PC-3 (cell line): Measurements from ENCODE around the gene IGLON5. TPM values are rescaled to one million over a fixed set of nuclear protein-coding genes. Genes with fewer than 3 reads are reported as not detected.

Experiments used
- ATAC-seq: fragments of 200-7000 bp; cut with Tn5 transposase; 2 replicates; pipeline ENCODE4 v1.9.1; 2020; ENCODE audit warnings: mild to moderate bottlenecking, moderate library complexity
- BruUV-seq: library from RNA; stranded (reverse); fragments of 400-500 nt; replicated peaks from 2 replicates; lab custom pipeline; 2021; lab: Mats Ljungman, UMichigan
- CTCF ChIA-PET: fragments of 300-600 bp; sonication (Branson Sonifier 250); formaldehyde crosslinking; loops from one replicate; lab custom pipeline; 2022; ENCODE audit warnings: antibody characterized with exemption; lab: Charles Lee
- POLR2A ChIA-PET: fragments of 300-600 bp; sonication (Branson Sonifier 250); formaldehyde crosslinking; loops from one replicate; lab custom pipeline; 2022; ENCODE audit warnings: antibody characterized with exemption; ENCODE audit not compliant: unreplicated experiment; lab: Charles Lee
- DNase-seq: peaks from one replicate; pipeline ENCODE4 v3.0.0-alpha.2; 2015
- H2AFZ ChIP-seq: fragments of 300-600 bp; sonication (generic); 2 replicates; pipeline ENCODE4 v1.6.0; 2016; ENCODE audit warnings: antibody characterized with exemption, low read length
- H3F3A ChIP-seq: fragments of 300-600 bp; sonication (generic); one replicate; pipeline ENCODE4 v1.6.0; 2017; ENCODE audit warnings: antibody characterized with exemption, low read length, control low read depth, mild to moderate bottlenecking; ENCODE audit not compliant: unreplicated experiment
- H3K27ac ChIP-seq: fragments of 300-600 bp; sonication (generic); 2 replicates; pipeline ENCODE4 v1.5.1; 2016; ENCODE audit warnings: mild to moderate bottlenecking, low read length
- H3K27me3 ChIP-seq: fragments of 300-600 bp; sonication (generic); 2 replicates; pipeline ENCODE4 v1.6.1; 2016; ENCODE audit warnings: low read length, mixed read lengths
- H3K36me3 ChIP-seq: fragments of 300-600 bp; sonication (generic); 2 replicates; pipeline ENCODE4 v1.6.1; 2016; ENCODE audit warnings: low read depth, mixed run types, low read length, mixed read lengths
- H3K4me1 ChIP-seq: fragments of 300-600 bp; sonication (generic); 2 replicates; pipeline ENCODE4 v1.5.1; 2016; ENCODE audit warnings: low read length; ENCODE audit not compliant: insufficient read depth
- H3K4me2 ChIP-seq: fragments of 300-600 bp; sonication (generic); 2 replicates; pipeline ENCODE4 v1.6.0; 2016; ENCODE audit warnings: low read length
- H3K4me3 ChIP-seq: fragments of 300-600 bp; sonication (generic); 2 replicates; pipeline ENCODE4 v1.5.1; 2016; ENCODE audit warnings: mild to moderate bottlenecking, low read length, mixed read lengths
- H3K79me2 ChIP-seq: fragments of 300-600 bp; sonication (generic); 2 replicates; pipeline ENCODE4 v1.6.1; 2017; ENCODE audit warnings: low read length, mixed read lengths
- H3K9ac ChIP-seq: fragments of 300-600 bp; sonication (generic); 2 replicates; pipeline ENCODE4 v1.6.0; 2016; ENCODE audit warnings: mild to moderate bottlenecking, low read length
- H3K9me2 ChIP-seq: fragments of 300-600 bp; sonication (generic); replicated peaks from 2 replicates; pipeline ENCODE4 v1.6.1; 2016; ENCODE audit warnings: mixed run types, low read length, mixed read lengths
- H3K9me3 ChIP-seq: fragments of 300-600 bp; sonication (generic); 2 replicates; pipeline ENCODE4 v1.6.1; 2016; ENCODE audit warnings: low read length, mixed read lengths
- H4K20me1 ChIP-seq: fragments of 300-600 bp; sonication (generic); 2 replicates; pipeline ENCODE4 v1.6.1; 2016; ENCODE audit warnings: low read length, mixed read lengths
- EZH2 ChIP-seq: fragments of 300-600 bp; sonication (generic); IDR thresholded peaks from one replicate; pipeline ENCODE4 v1.6.1; 2017; ENCODE audit warnings: antibody characterized with exemption, mild to moderate bottlenecking, low read length; ENCODE audit not compliant: unreplicated experiment
- EZH2phosphoT487 ChIP-seq: fragments of 300-600 bp; sonication (generic); IDR thresholded peaks from 2 replicates; pipeline ENCODE4 v1.6.1; 2018; ENCODE audit warnings: mild to moderate bottlenecking, antibody characterized with exemption, low read length, borderline replicate concordance
- intact Hi-C: fragments of 100-400 bp; cut with micrococcal nuclease; formaldehyde crosslinking; loops from 2 replicates; pipeline ENCODE4 v1.9.0; 2023
- total RNA-seq: library from RNA; depleted of rRNA; stranded (reverse); fragments of >200 nt; gene quantifications from 2 replicates; pipeline ENCODE4 v1.2.3, GENCODE V29; 2014
- TF ChIP-seq, protein P1 (sequence below): fragments of 300-600 bp; sonication (generic); conservative IDR thresholded peaks from 2 replicates; pipeline ENCODE4 v1.5.1; 2017; ENCODE audit warnings: antibody characterized with exemption, low read depth, mild to moderate bottlenecking, low read length

The IGLON5 gene
- total RNA-seq, 1 experiment from 2014 or later = not detected

DNA sequence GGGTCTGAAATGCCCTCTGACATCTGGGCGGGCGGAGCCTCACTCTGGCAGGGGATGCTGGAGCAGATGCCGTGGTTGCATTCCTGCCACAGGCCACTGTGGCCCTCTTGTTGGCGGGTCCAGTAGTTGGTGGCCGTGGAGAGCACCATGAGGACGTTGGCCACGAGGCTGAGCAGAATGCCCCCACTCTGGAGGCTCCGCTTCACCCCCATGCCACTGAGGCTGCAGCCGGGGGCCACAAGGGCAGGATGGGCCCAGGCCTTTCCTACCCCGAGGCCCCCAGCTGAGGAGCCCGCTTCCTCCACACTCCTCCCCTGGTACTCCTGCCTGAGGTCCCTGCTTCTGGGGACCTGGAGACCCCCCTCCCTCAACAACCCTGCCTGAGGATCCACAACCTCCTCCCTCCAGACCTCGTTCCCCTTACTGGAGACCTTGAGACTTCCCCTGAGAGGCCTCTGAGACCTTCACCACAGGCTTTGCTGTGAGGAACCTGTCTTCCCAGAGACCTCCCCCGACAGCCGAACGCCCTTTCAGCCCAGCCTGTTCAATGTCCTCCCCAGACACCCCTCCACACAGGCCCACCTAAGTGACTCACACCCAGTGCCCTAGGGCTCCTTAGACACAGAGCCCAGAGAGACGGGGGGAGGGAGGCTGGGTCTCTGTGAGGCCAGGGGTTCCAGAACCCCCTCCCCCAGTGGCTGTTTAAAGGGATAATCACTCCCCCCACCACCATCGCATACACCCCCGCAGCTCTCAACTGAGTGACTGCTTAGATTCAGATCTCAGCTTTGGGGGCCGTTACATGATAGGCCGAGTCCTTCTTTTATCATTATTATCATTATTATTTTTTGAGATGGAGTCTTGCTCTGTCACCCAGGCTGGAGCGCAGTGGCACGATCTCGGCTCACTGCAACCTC is 57.2 kb downstream of the IGLON5 start, which contains the start of gene CLDND2:
CLDND2 (minus strand) TSS at position 638 of the 917 bp plus-strand sequence; CDS start at position 212, 426 bp downstream.
- ChIA-PET POLR2A (interaction anchor here (0.6 to 1.5 kb wide), 2 partner anchors 29 to 194 kb away, joined by 3 to 26 read pairs; no protein-coding TSS in a partner anchor), CTCF (no interaction called here)
- Histone ChIP-seq H3K9ac (peak within 1 kb of the TSS; percentile 77), H3K79me2 (peaks cover 21% of the 10 kb centered on the region), H3K9me3 (no peaks in the 10 kb centered on the region), H3K36me3 (no peaks in the 10 kb centered on the region), H3F3A (peaks cover 4% of the 10 kb centered on the region), H3K4me3 (peak within 1 kb of the TSS; percentile 87), H4K20me1 (no peaks in the 10 kb centered on the region), H3K9me2 (no peaks in the 10 kb centered on the region), H3K4me1 (peaks cover 29% of the 10 kb centered on the region), H3K4me2 (peak within 1 kb of the TSS; percentile 95), H3K27ac (peak within 1 kb of the TSS; percentile 18), H3K27me3 (no peaks in the 10 kb centered on the region), H2AFZ (peak within 1 kb of the TSS; percentile 95)
- ATAC-seq (no peak), DNase-seq (no peak)
- TF ChIP-seq, protein P1, sequence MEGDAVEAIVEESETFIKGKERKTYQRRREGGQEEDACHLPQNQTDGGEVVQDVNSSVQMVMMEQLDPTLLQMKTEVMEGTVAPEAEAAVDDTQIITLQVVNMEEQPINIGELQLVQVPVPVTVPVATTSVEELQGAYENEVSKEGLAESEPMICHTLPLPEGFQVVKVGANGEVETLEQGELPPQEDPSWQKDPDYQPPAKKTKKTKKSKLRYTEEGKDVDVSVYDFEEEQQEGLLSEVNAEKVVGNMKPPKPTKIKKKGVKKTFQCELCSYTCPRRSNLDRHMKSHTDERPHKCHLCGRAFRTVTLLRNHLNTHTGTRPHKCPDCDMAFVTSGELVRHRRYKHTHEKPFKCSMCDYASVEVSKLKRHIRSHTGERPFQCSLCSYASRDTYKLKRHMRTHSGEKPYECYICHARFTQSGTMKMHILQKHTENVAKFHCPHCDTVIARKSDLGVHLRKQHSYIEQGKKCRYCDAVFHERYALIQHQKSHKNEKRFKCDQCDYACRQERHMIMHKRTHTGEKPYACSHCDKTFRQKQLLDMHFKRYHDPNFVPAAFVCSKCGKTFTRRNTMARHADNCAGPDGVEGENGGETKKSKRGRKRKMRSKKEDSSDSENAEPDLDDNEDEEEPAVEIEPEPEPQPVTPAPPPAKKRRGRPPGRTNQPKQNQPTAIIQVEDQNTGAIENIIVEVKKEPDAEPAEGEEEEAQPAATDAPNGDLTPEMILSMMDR = no peak
- TF ChIP-seq EZH2phosphoT487 = no peak
- TF ChIP-seq EZH2 = no peak
- intact Hi-C loops = no loop called here
- BruUV-seq = no TSS peak

DNA sequence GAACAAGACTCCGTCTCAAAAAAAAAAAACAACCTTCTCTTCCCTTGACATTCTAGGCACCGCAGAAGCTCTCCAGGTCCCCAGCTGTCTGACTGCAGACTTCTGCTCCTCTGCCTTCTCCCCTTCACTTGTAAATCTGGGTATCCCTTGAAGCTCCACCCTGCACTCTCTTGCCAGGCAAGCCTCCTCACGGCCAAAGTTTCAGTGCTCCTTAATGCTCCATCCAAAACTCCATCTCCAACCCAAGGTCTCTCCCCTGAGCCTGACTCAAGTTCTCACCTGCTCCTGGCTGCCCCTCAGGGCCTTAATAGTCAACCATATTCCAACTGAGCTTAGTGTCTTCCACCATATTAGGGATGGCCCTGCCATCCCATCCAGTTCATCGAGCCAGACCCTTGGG is 58.8 kb downstream of the IGLON5 start:
- no peaks in the 10 kb centered on the region for H4K20me1 ChIP-seq
- H3K4me2 ChIP-seq = no peak overlapping the region
- TF ChIP-seq, protein P1 = no peak
- TF ChIP-seq EZH2 = no peak
- TF ChIP-seq EZH2phosphoT487 = no peak
- H2AFZ ChIP-seq = no peak overlapping the region
- H3F3A ChIP-seq = no peaks in the 10 kb centered on the region
- no peaks in the 10 kb centered on the region for H3K36me3 ChIP-seq
- peaks cover 9% of the 10 kb centered on the region for H3K79me2 ChIP-seq
- no TSS peak for BruUV-seq
- no peaks in the 10 kb centered on the region for H3K9me2 ChIP-seq
- no peak overlapping the region for H3K4me3 ChIP-seq
- peaks cover 13% of the 10 kb centered on the region for H3K4me1 ChIP-seq
- POLR2A ChIA-PET = interaction anchor here (0.6 kb wide), 1 partner anchor 62 kb away, joined by 3 read pairs; no protein-coding TSS in a partner anchor
- CTCF ChIA-PET = no interaction called here
- no peaks in the 10 kb centered on the region for H3K27me3 ChIP-seq
- DNase-seq = no peak
- intact Hi-C loops = no loop called here
- no peak overlapping the region for H3K27ac ChIP-seq
- ATAC-seq = no peak
- H3K9me3 ChIP-seq = no peaks in the 10 kb centered on the region
- H3K9ac ChIP-seq = no peak overlapping the region
